NCI-H146 treated with DMSO at 0.1 percent for 48 hours (cell line): Measurements from ENCODE around the gene C1QTNF3.

Source experiments
- DNase-seq: peaks from one replicate; lab custom pipeline; 2025; ENCODE audit not compliant: unreplicated experiment; lab: John Stamatoyannopoulos, UW

C1QTNF3 gene

DNA sequence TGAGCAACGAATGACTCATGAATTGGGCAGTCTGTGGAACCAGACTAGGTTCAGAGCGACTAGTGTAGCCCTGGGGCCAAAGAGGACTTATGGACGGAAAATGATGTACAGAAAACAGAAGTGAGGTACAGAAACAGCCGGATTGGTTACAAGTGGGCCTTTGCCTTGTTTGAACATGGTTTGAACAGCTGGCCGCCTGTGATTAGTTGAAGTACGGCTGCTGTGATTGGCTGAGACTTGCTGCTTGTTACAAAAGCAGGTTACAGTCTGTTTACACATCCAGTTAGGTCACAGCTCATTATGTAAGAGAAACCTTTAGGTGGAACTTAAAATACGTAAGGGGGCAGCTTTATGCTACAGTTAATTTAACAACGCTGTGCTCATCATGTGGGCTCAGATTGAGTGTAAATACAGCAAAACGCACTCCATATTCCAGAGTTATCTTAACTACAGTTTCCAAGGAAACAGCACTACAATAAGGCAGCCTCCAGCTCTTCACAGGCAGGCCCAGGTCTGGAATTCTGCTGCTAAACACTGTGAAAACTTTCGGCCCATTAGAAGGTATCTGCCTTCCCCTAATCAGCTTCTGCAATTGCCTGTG, 41.7 kb downstream of the C1QTNF3 start:
- peak; percentile 93 for DNase-seq

DNA sequence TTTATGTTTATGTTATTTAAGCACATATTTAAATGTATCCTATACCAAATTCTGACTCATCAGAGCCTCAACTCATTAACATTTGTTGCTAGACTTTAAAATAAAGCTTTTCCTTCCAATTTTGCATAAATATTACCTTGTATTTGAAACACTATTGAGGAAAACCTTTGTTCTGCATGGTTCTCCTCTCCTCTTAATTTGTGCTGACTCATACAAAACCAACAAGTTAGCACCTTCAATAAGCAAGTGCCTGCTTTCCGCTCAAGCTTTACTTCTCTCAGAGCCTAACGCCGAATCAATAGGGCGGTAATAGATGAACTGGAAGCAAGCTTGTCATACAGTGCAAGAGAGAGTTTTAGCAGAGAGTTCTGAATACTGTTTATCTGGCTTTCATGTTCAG, 43.0 kb downstream of the C1QTNF3 start:
- no peak for DNase-seq

DNA sequence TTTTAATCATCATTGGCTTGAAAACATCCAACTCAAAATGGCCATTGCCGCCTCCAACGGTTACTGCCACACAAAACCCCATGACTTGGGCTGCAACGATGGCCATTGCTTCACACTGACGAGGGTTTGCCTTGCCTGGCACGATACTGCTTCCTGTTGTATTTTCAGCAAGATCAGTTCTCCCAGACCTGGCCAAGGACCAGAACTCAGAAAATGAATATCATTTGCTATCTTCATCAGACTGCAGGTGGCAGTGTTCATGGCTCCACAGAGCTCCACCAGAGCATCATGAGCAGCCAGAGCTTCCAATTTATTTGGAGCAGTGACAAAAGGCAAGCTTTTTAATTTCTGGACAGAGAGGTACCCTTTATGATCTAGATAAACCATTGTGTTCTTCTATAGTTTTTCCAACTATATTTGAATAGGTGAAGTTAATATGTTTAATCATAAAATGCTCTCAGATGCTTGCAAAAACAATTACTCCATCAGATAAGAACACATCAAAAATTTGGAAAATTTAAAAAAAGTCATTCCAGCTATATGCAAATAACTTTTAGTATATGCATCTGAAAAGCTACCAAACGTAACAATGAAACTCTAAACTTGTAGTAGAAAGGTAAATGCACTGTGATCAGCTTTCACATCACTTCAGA, 45.6 kb downstream of the C1QTNF3 start:
- peak; percentile 12 for DNase-seq

DNA sequence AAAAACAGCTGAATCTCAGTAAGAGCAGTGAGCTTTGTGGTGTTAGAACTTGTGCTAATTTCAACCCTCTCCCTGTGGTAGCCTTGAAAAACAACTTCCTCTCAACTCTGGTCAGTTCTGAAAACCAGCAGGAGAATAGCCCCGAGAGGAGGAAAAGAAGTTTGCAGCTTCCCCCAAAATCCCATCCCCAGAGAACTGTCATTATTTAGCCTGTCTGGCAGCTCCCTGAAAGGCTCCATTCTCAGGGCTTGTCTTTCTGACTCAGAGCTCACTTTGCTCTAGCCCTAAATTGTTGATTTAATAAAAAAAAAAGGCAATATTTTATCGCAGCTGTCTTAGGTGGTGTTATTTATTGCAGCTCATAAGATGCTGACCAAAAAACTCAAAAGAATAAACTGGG, 47.1 kb downstream of the C1QTNF3 start:
- no peak for DNase-seq

DNA sequence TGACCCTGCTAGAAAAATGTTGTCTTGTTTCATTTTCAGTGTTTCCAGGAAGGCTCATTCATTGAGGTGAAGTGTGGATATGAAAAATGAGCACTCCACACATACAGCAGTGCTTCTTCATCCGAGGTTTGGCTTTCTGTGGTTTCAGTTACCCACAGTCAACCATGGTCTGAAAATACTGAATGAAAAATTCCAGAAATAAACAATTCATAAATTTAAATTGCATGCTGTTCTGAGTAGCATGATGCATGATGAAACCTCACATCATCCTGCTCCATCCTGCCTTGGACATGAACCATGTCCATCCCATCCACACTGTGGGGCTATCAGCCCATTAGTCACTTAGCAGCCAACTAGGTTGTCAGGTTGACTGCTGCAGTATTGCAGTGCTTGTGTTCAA, 48.2 kb downstream of the C1QTNF3 start:
- DNase-seq: no peak

DNA sequence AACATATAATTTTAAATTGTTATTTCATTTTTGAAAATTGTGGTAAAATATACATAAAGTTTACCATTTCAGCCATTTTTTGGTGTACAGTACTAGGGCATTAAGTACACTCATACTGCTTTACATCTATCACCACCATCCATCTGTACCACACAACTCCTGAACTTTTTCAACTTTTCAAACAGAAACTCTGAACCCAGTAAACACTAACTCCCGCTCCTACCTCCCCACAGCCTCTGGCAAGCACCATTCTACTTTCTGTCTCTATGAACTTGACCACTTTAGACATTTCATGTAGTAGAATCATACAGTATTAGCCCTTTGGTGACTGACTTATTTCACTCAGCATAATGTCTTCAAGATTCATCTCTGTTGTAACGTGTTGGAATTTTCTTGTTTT, 50.1 kb downstream of the C1QTNF3 start:
- no peak for DNase-seq

DNA sequence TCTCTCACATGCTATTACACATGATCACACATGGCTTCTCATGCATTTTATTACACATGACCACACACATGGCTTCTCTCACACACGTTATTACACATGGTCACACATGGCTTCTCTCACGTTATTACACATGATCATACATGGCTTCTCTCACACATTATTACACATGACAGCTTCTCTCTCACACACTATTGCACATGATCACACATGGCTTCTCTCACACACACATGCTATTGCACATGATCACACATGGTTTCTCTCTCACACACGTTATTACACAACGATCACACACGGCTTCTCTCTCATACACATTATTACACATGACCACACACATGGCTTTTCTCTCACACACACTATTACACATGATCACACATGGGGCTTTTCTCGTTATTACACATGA, 57.6 kb downstream of the C1QTNF3 start:
- no peak for DNase-seq

DNA sequence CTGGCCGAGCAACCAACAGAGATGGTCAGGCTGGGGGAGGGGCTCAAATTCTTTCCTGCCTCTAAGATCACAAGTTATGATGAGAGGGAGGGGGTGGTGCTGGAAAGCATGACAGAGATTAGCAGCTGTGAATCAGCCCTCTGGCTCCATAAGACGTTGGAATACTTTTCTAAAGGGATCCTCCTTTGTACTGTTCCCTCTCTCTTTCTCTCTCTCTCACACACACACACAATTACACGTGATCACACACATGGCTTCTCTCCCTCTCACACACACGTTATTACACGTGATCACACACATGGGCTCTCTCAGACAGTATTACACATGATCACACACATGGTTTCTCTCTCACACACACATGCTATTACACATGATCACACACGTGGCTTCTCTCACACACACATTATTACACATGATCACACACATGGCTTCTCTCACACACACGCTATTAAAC, 58.3 kb downstream of the C1QTNF3 start, which contains the start of gene SLC45A2:
Gene SLC45A2 (minus strand): TSS at position 23 of the 454 bp plus-strand sequence. CDS start 110 bp downstream, outside the sequence.
- DNase-seq: no peak

DNA sequence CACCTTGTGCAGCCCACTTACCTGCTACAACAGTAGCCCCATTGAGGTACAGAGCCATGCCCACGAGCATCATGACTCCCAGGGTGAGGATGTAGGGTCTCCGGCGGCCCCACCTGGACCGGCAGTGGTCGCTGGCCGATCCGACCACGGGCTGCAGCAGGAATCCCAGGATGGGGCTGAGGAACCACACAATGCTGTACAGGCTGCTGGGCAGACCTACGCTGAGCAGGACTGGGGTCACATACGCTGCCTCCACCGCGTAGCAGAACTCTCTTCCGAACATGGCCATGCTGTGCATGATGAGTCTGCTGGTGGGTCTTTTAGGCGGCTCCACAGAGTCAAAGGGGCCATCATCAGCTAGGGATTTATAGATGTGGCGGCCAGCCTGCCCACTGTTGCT, 58.8 kb downstream of the C1QTNF3 start:
- DNase-seq: no peak

DNA sequence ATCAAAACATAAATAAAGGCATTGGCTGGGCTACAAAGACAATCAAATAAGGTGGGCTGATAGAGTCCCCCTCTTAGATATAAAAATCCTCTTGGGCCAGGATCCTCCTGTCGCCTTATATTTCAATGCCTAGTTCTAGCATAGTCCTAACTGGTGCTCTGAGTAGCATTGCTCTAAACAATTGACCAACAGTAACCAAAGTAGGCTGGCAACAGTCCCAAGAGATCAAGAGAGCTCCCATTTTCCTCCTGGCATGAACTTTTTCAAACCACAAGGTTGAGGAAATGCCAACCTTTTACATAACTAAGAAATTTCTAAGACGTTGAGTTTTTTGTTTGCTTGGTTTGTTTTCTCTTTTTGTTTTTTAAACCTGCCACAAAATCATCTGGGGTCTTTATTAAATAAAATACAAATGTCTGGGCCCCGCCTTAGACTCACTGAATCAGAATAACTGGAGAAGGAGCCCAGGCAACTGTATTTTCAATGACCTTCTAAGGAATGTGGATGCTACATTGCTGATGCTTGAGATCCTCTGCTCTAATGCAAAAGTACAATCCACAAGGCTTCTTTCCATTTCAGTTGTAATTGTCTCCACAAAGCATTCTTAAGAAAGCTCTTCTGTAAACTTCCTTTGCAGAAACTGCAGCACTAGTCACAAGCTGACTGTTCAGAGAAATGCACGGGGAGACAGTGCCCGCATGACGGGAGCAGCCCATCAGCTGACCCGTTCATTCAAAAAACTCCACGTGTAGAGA, 61.4 kb downstream of the C1QTNF3 start:
- no peak for DNase-seq

DNA sequence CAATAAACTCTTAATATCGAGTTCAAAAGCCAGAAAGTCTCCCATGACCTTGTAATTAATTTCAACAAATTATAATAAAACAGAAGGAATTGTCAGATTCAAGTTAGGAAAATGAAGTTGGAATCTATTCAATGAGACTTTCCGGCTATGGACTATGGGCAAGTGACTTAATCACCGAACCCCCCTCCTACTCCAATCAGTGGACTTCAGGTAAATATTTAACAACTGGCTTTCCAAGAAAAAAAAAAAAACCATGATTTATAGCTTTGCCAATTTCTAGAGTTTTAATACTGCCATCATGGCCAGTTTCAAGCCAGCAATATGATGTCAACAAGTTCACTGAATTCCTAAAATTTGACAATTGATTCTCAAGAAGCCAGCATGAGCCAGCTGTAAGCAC, 63.0 kb downstream of the C1QTNF3 start:
- DNase-seq: no peak

DNA sequence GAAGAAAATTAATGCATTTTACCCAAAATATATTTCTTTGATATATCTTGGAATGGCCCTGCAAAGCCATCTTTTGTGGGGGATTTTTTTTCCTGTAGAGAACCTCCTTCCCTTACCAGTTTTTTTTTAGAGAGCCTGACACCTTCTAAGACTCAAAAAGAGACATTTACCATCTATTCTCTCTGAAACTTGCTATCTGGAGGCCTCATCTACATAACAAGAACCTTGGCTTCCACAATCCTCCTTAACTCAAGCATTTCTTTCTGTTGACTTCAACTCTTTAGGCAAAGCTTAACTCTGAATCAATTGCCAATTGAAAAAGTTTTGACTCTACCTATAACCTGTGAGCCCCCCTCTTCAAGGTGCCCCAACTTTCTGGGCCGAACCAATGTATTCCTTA, 64.7 kb downstream of the C1QTNF3 start:
- no peak for DNase-seq

DNA sequence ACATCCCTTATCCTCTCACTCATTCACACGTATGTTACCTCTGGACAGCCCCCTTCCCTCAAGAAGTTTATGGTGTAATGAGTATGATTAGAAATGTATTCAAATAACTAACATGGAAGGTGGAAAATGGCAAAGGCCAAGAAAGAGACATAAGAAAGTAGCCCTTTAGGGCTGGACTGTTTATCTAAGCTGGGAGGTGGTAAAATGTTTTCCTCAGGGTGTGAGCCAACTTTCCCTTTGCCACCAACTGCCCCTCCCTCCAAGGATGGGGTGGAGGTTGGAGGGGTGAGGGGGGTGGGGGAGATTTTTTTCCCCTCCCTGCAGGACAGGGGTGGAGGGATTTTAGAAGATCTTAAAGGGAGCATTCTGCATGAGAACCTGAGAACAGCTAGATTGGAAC, 66.7 kb downstream of the C1QTNF3 start:
- DNase-seq: no peak

DNA sequence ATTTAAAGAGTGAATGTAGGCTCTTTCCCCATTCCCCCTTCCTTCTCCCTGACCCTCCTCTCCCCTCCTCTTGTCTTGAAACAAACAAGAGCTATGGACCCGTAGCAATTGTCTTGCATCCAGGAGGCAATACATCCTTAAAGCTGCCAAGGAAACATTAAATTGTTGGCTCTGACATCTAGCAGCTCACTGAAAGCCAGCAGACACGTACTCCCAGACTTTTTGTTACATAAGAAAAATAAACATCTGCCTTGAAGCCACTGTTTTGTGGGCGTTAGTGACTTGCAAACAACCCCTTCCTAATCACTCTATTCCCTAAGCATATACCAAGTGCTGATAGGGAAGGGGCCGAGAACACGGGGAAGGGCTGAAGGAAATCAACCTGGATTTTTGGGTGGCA, 67.2 kb downstream of the C1QTNF3 start:
- DNase-seq: no peak

DNA sequence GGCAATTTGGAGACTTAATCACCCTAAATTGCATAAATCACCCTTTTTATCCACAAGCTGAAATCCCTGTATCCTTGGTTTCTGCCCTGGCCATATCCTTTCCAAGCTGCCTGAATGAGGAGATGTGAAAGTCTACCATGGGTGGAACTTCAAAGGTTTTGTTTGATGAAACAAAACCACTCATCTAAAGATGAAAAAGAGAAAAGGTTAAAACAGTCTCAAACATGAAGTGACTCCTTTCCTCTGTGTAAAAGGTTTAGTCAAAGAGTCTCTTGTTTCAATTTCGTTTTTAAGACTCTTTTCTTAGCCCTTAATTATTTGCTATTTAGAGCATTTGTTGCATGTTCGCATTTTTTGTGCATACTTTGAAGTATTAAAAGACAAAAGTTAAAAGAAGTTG, 69.7 kb downstream of the C1QTNF3 start:
- DNase-seq: no peak

DNA sequence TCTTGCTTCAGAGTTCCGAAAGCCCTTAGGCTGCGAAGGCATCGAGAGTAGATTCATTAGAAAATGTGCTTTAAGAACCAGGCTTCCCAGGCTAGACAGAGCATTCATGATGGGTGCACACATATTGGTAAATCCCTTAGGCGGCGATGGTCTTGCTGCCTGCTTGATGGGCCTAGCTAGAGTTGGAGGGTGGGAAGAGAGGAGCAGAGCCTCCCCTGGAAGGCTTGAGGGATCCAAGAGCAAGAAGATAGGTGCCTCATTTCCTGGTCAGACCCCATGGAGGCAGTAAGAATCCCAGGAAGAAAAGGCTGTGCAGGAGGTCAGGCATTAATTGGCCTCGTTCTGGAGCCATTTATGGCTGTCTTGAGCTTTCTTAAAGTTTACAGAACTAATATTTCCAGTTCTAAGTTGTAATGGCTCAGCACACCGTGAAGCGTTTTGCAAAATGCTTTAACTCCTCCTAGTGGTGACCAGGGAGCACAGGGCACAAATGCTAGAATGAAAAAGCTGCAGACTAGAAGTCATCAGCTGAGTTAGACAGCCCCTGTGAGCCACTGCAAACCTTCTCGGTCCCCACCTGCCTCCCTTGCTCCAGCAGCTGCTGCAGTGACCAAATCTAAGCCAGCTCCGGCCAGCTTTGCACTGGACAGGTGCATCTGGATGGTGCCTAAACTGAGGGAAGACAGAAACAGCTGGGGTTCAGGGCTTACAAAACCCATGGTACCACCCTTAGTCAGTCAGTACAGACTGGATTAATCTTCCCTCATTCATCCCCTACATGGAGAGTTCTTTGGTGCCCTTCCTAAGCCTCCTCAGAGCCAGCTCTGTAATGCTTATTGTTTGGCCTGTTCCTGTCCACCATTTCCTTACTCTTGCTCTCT, 73.2 kb downstream of the C1QTNF3 start:
- DNase-seq: peak; percentile 10

DNA sequence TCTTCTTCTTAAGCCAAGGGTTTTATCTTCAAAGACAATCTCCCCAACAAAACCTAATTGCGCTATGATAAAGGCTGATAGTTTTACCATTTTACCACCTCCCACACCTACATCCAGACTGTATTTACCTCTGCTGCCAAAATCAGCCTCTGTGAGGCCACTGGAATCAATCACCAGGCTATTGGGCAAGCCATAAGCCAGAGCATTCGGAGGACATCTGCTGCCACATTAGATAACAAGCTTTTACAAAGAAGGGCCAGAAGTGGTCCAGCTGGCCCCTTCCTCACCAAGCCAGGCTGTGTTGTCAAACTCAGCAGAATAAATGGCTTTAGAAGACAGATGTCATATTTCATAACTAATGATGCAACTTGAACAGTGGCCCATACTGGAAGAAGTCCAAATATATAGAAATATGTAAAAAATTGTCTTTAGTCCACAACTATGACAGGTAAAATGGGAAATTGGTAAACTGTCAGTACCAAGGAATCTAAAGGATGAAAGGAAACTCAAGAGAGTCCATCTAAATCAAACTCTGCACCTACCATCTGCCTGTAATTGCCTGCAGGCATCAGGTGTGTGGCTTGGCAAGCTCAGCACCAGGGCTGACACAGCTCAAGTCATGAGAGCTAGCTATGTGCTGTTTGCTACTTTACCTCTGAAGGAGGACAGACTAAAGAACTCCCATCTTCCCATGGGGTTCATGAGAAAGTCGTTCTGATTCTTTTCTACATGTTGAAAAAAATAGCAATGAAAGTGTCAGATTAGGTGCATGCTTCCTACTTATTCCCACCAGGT, 74.6 kb downstream of the C1QTNF3 start:
- DNase-seq: no peak
